ENCODE measurements around the gene C3orf20.

DNA sequence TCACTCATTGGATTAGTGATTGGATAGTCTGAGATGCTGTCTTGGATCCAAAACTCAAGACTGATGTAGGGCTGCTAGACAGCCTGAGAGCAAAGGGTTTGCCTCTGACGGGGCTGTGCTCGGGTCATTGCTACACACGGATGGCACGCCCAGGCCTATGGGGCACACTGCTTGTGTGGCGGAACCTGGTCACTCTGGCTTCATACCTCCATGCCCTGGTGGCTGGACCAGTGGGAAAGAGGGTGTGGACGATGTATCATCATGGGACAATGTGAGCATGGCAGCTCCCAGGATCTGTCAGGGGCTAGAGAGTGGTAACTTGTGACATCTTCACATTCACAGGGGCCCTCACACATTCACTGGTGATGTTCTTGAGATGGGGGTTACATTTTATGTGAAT, 41.5 kb upstream of the C3orf20 start:
- TF ChIP-seq, protein P1, sequence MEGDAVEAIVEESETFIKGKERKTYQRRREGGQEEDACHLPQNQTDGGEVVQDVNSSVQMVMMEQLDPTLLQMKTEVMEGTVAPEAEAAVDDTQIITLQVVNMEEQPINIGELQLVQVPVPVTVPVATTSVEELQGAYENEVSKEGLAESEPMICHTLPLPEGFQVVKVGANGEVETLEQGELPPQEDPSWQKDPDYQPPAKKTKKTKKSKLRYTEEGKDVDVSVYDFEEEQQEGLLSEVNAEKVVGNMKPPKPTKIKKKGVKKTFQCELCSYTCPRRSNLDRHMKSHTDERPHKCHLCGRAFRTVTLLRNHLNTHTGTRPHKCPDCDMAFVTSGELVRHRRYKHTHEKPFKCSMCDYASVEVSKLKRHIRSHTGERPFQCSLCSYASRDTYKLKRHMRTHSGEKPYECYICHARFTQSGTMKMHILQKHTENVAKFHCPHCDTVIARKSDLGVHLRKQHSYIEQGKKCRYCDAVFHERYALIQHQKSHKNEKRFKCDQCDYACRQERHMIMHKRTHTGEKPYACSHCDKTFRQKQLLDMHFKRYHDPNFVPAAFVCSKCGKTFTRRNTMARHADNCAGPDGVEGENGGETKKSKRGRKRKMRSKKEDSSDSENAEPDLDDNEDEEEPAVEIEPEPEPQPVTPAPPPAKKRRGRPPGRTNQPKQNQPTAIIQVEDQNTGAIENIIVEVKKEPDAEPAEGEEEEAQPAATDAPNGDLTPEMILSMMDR (IDR thresholded peaks at IDR 0.05): no peak
- TF ChIP-seq EZH2 (IDR thresholded peaks at IDR 0.05; ENCODE audit: borderline replicate concordance, insufficient read depth, low read depth, low read length, poor library complexity, severe bottlenecking): no peak
